Measurements from ENCODE around the gene SPTB. TPM values are rescaled to one million over a fixed set of nuclear protein-coding genes. Genes with fewer than 3 reads are reported as not detected.

SPTB gene
- total RNA-seq, 1 experiment from 2014 or later, result 0.13 TPM

- BruUV-seq (replicated peaks), result no TSS peak
- TF ChIP-seq POLR2AphosphoS5 (IDR thresholded peaks at IDR 0.05; ENCODE audit: low read depth, low read length), result no peak
- Histone ChIP-seq H3K4me1 (ENCODE audit: control insufficient read depth, insufficient read depth, low read length) (no peaks in the 10 kb centered on the region), H3K36me3 (ENCODE audit: control insufficient read depth, insufficient read depth, low read length) (no peaks in the 10 kb centered on the region), H3K9me3 (ENCODE audit: control insufficient read depth, insufficient read depth, low read depth, low read length) (no peaks in the 10 kb centered on the region), H3K27me3 (ENCODE audit: control insufficient read depth, insufficient read depth, low read length) (no peaks in the 10 kb centered on the region), H3K27ac (ENCODE audit: low read length) (no peak overlapping the region), H3K4me3 (ENCODE audit: low read depth in 2 of 2, low read length in 2 of 2) (no peak overlapping the region)
- in situ Hi-C loops (cut with HindIII; ENCODE audit: low pct_unique_long_range_greater_than_20kb, low sequenced_read_pairs) (no loop called here), intact Hi-C loops (cut with micrococcal nuclease; ENCODE audit: unreplicated experiment) (no loop called here)
- ChIA-PET CTCF (no interaction called here), POLR2A (no interaction called here)
- ATAC-seq (no peak), DNase-seq (ENCODE audit: low read depth, low spot score) (no peak)
Observed at GRCh38 chr14:64773577-64773976, 106.1 kb downstream of the SPTB start.

GRCh38 chr14:64773046-64773445 lies 106.7 kb downstream of the SPTB start:
- no TSS peak for BruUV-seq (replicated peaks)
- Histone ChIP-seq H3K4me3 (ENCODE audit: low read depth in 2 of 2, low read length in 2 of 2) (no peak overlapping the region), H3K9me3 (ENCODE audit: control insufficient read depth, insufficient read depth, low read depth, low read length) (no peaks in the 10 kb centered on the region), H3K36me3 (ENCODE audit: control insufficient read depth, insufficient read depth, low read length) (no peaks in the 10 kb centered on the region), H3K27me3 (ENCODE audit: control insufficient read depth, insufficient read depth, low read length) (no peaks in the 10 kb centered on the region), H3K27ac (ENCODE audit: low read length) (no peak overlapping the region), H3K4me1 (ENCODE audit: control insufficient read depth, insufficient read depth, low read length) (no peaks in the 10 kb centered on the region)
- intact Hi-C loops (cut with micrococcal nuclease; ENCODE audit: unreplicated experiment) (no loop called here), in situ Hi-C loops (cut with HindIII; ENCODE audit: low pct_unique_long_range_greater_than_20kb, low sequenced_read_pairs) (no loop called here)
- TF ChIP-seq POLR2AphosphoS5 (IDR thresholded peaks at IDR 0.05; ENCODE audit: low read depth, low read length), result no peak
- TF ChIP-seq SIN3A (IDR thresholded peaks at IDR 0.05; ENCODE audit: borderline replicate concordance, insufficient read depth, low read depth, low read length), result no peak
- no peak for TF ChIP-seq CTCF (IDR thresholded peaks at IDR 0.05)
- no peak for TF ChIP-seq REST (IDR thresholded peaks at IDR 0.05; ENCODE audit: insufficient read depth in 1 of 2, low read depth in 2 of 2, low read length in 1 of 2)
- no peak for TF ChIP-seq TCF7L2 (IDR thresholded peaks at IDR 0.05; ENCODE audit: low read depth, low read length)
- ChIA-PET POLR2A (no interaction called here), CTCF (interaction anchor here (0.5 kb wide), 1 partner anchor 22 kb away, joined by 3 read pairs; no protein-coding TSS in a partner anchor)
- DNase-seq (ENCODE audit: low read depth, low spot score), result no peak
- ATAC-seq, result no peak

- H3K36me3 ChIP-seq (ENCODE audit: control insufficient read depth, insufficient read depth, low read length), result no peaks in the 10 kb centered on the region
- no peak overlapping the region for H3K4me3 ChIP-seq (ENCODE audit: low read depth in 2 of 2, low read length in 2 of 2)
- POLR2A ChIA-PET, result no interaction called here
- intact Hi-C loops (cut with micrococcal nuclease; ENCODE audit: unreplicated experiment) (no loop called here), in situ Hi-C loops (cut with HindIII; ENCODE audit: low pct_unique_long_range_greater_than_20kb, low sequenced_read_pairs) (no loop called here)
- H3K27ac ChIP-seq (ENCODE audit: low read length), result no peak overlapping the region
- no peak for DNase-seq (ENCODE audit: low read depth, low spot score)
- no peaks in the 10 kb centered on the region for H3K9me3 ChIP-seq (ENCODE audit: control insufficient read depth, insufficient read depth, low read depth, low read length)
- CTCF ChIA-PET, result interaction anchor here (0.5 kb wide), 1 partner anchor 22 kb away, joined by 3 read pairs; no protein-coding TSS in a partner anchor
- no TSS peak for BruUV-seq (replicated peaks)
- ATAC-seq, result no peak
- H3K27me3 ChIP-seq (ENCODE audit: control insufficient read depth, insufficient read depth, low read length), result no peaks in the 10 kb centered on the region
- TF ChIP-seq CTCF (IDR thresholded peaks at IDR 0.05), result no peak; the same call in 1 of the 2 replicates
- TF ChIP-seq REST (IDR thresholded peaks at IDR 0.05; ENCODE audit: insufficient read depth in 1 of 2, low read depth in 2 of 2, low read length in 1 of 2), result no peak
- TF ChIP-seq SIN3A (IDR thresholded peaks at IDR 0.05; ENCODE audit: borderline replicate concordance, insufficient read depth, low read depth, low read length), result no peak
- TF ChIP-seq POLR2AphosphoS5 (IDR thresholded peaks at IDR 0.05; ENCODE audit: low read depth, low read length), result no peak
- TF ChIP-seq TCF7L2 (IDR thresholded peaks at IDR 0.05; ENCODE audit: low read depth, low read length), result no peak
- H3K4me1 ChIP-seq (ENCODE audit: control insufficient read depth, insufficient read depth, low read length), result no peaks in the 10 kb centered on the region
Observed at GRCh38 chr14:64772397-64772950, 107.2 kb downstream of the SPTB start.
